PC-9 (cell line): Measurements from ENCODE around the gene ZNF423. TPM values are rescaled to one million over a fixed set of nuclear protein-coding genes. Genes with fewer than 3 reads are reported as not detected.

Experiments used
- BruUV-seq: library from RNA; stranded (reverse); fragments of 400-500 nt; replicated peaks from 2 replicates; lab custom pipeline; 2021; lab: Mats Ljungman, UMichigan
- CTCF ChIA-PET: fragments of 300-600 bp; sonication (Branson Sonifier 250); formaldehyde crosslinking; loops from one replicate; lab custom pipeline; 2022; ENCODE audit warnings: antibody characterized with exemption; lab: Charles Lee
- POLR2A ChIA-PET: fragments of 300-600 bp; sonication (Branson Sonifier 250); formaldehyde crosslinking; loops from one replicate; lab custom pipeline; 2022; ENCODE audit warnings: antibody characterized with exemption; ENCODE audit not compliant: unreplicated experiment; lab: Charles Lee
- DNase-seq, 2 experiments: peaks; one replicate each; pipeline versions ENCODE4 v3.0.0 to v3.0.0-alpha.2; 2015 to 2022; ENCODE audit warnings: mixed read lengths in 1 of 2
- H2AFZ ChIP-seq: fragments of 200-600 bp; sonication (generic); 2 replicates; pipeline ENCODE4 v1.8.1; 2017; ENCODE audit warnings: antibody characterized with exemption
- H3F3A ChIP-seq: fragments of 200-600 bp; sonication (generic); 2 replicates; pipeline ENCODE4 v1.8.1; 2017; ENCODE audit warnings: antibody characterized with exemption, mild to moderate bottlenecking, low read depth; ENCODE audit not compliant: insufficient read depth
- H3K27ac ChIP-seq: fragments of 200-600 bp; sonication (generic); 2 replicates; pipeline ENCODE4 v1.6.1; 2016; ENCODE audit warnings: mixed run types
- H3K27me3 ChIP-seq: fragments of 200-600 bp; sonication (generic); 2 replicates; pipeline ENCODE4 v1.6.1; 2016; ENCODE audit warnings: low read depth, mixed run types; ENCODE audit not compliant: insufficient read depth
- H3K36me3 ChIP-seq: fragments of 200-600 bp; sonication (generic); 2 replicates; pipeline ENCODE4 v1.6.1; 2016; ENCODE audit warnings: low read depth, mixed run types
- H3K4me1 ChIP-seq: fragments of 200-600 bp; sonication (generic); replicated peaks from 2 replicates; pipeline ENCODE4 v1.6.1; 2016; ENCODE audit warnings: mixed run types; ENCODE audit not compliant: insufficient read depth
- H3K4me2 ChIP-seq: fragments of 200-600 bp; sonication (generic); 2 replicates; pipeline ENCODE4 v1.6.1; 2017; ENCODE audit warnings: mixed run types
- H3K4me3 ChIP-seq: fragments of 200-600 bp; sonication (generic); 2 replicates; pipeline ENCODE4 v1.6.1; 2016; ENCODE audit warnings: mixed run types
- H3K79me2 ChIP-seq: fragments of 200-600 bp; sonication (generic); 2 replicates; pipeline ENCODE4 v1.6.1; 2017; ENCODE audit warnings: low read depth, mixed run types
- H3K9me2 ChIP-seq: fragments of 200-600 bp; sonication (generic); 2 replicates; pipeline ENCODE4 v1.8.1; 2017; ENCODE audit warnings: mild to moderate bottlenecking; ENCODE audit not compliant: insufficient read depth
- H3K9me3 ChIP-seq: fragments of 200-600 bp; sonication (generic); 2 replicates; pipeline ENCODE4 v1.8.1; 2016; ENCODE audit warnings: low read depth; ENCODE audit not compliant: insufficient read depth
- H4K20me1 ChIP-seq: fragments of 200-600 bp; sonication (generic); 2 replicates; pipeline ENCODE4 v1.8.1; 2017; ENCODE audit not compliant: insufficient read depth
- EZH2 ChIP-seq: fragments of 200-600 bp; sonication (generic); IDR thresholded peaks from 2 replicates; pipeline ENCODE4 v1.8.0; 2017; ENCODE audit warnings: antibody characterized with exemption, low read depth
- intact Hi-C: fragments of 100-400 bp; cut with micrococcal nuclease; formaldehyde crosslinking; loops from one replicate; pipeline ENCODE4 v1.10.0; 2022; ENCODE audit not compliant: unreplicated experiment
- total RNA-seq: library from RNA; stranded (reverse); gene quantifications from 2 replicates; pipeline ENCODE4 v1.2.3, GENCODE V29; 2021
- TF ChIP-seq, protein P1 (sequence below): fragments of 200-600 bp; sonication (generic); conservative IDR thresholded peaks from 2 replicates; pipeline ENCODE4 v1.6.1; 2017; ENCODE audit warnings: mixed run types, antibody characterized with exemption, mild to moderate bottlenecking, moderate library complexity

Gene ZNF423
- total RNA-seq, 1 experiment from 2014 or later = not detected

DNA sequence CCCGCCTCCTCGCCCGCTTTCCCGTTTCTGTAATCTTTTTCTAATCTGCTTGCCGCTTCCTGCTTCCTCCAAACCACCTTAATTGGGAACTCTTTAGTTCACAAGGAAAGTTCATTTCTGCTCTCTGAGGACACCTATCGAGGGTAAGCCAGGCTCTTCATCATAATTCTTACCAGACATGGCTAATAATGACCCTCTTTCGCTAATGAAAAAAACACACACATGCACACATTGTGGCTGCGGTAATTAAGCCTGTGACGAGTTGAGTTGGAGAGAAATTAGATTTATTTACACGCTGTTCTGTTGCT, 100.6 kb downstream of the ZNF423 start:
- H3K27ac ChIP-seq = no peak overlapping the region
- H3K36me3 ChIP-seq = no peaks in the 10 kb centered on the region
- no peak for DNase-seq
- H3K4me3 ChIP-seq = no peak overlapping the region
- H3K9me2 ChIP-seq = no peaks in the 10 kb centered on the region
- peaks cover 92% of the 10 kb centered on the region for H3K27me3 ChIP-seq
- H3K4me2 ChIP-seq = no peak overlapping the region
- intact Hi-C loops = no loop called here
- H3K4me1 ChIP-seq = no peaks in the 10 kb centered on the region
- no peaks in the 10 kb centered on the region for H3F3A ChIP-seq
- TF ChIP-seq EZH2 = no peak
- TF ChIP-seq, protein P1, sequence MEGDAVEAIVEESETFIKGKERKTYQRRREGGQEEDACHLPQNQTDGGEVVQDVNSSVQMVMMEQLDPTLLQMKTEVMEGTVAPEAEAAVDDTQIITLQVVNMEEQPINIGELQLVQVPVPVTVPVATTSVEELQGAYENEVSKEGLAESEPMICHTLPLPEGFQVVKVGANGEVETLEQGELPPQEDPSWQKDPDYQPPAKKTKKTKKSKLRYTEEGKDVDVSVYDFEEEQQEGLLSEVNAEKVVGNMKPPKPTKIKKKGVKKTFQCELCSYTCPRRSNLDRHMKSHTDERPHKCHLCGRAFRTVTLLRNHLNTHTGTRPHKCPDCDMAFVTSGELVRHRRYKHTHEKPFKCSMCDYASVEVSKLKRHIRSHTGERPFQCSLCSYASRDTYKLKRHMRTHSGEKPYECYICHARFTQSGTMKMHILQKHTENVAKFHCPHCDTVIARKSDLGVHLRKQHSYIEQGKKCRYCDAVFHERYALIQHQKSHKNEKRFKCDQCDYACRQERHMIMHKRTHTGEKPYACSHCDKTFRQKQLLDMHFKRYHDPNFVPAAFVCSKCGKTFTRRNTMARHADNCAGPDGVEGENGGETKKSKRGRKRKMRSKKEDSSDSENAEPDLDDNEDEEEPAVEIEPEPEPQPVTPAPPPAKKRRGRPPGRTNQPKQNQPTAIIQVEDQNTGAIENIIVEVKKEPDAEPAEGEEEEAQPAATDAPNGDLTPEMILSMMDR = no peak
- POLR2A ChIA-PET = no interaction called here
- H2AFZ ChIP-seq = no peak overlapping the region
- CTCF ChIA-PET = no interaction called here
- H4K20me1 ChIP-seq = no peaks in the 10 kb centered on the region
- H3K79me2 ChIP-seq = no peaks in the 10 kb centered on the region
- no TSS peak for BruUV-seq
- no peaks in the 10 kb centered on the region for H3K9me3 ChIP-seq

DNA sequence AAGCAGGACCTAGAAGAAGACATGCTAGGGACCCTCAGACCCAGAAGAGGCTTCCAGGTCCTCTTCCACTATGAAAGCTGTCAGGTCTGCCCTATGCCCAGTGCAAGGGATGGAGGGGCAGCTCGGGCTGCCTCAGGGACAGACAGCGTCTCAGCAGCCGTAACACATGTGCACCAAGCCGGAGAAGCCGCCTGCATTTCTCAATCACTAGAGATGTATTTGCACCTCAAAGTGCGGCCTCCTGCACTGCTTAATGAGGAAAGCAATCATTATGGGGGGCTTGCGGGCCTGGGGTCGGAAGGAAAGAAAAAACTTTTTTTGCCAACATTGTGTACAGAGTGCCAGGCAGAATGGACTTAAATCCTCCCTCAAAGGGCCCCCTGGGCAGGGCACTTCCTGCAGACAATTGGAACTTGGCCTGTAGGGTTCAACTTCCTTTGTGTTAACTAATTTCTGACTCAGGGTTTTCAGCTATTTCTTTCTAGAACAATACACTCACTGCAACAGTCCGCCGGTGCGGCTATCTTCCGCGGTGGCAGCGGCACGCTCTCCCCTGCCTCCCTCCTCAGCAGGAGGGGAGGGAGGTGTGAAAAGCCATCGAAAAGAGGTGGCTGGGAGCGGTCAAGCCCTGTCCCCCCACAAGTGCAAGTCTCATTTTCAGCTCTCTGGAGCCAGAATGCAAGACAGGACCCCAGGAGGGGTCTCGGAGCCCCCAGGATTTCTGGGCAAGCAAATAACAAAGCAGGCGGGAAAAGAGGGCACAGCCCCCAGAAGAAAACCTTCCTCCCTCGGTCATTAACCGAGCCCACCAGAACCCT, 101.2 kb downstream of the ZNF423 start:
- Histone ChIP-seq H3K36me3 (no peaks in the 10 kb centered on the region), H3K9me3 (no peaks in the 10 kb centered on the region), H2AFZ (no peak overlapping the region), H3K9me2 (no peaks in the 10 kb centered on the region), H3F3A (no peaks in the 10 kb centered on the region), H3K27ac (no peak overlapping the region), H3K4me1 (no peaks in the 10 kb centered on the region), H3K4me2 (no peak overlapping the region), H3K4me3 (no peak overlapping the region), H4K20me1 (no peaks in the 10 kb centered on the region), H3K79me2 (no peaks in the 10 kb centered on the region), H3K27me3 (peaks cover 97% of the 10 kb centered on the region)
- POLR2A ChIA-PET = no interaction called here
- TF ChIP-seq, protein P1 = no peak
- TF ChIP-seq EZH2 = no peak
- no TSS peak for BruUV-seq
- CTCF ChIA-PET = no interaction called here
- no peak for DNase-seq
- intact Hi-C loops = no loop called here

DNA sequence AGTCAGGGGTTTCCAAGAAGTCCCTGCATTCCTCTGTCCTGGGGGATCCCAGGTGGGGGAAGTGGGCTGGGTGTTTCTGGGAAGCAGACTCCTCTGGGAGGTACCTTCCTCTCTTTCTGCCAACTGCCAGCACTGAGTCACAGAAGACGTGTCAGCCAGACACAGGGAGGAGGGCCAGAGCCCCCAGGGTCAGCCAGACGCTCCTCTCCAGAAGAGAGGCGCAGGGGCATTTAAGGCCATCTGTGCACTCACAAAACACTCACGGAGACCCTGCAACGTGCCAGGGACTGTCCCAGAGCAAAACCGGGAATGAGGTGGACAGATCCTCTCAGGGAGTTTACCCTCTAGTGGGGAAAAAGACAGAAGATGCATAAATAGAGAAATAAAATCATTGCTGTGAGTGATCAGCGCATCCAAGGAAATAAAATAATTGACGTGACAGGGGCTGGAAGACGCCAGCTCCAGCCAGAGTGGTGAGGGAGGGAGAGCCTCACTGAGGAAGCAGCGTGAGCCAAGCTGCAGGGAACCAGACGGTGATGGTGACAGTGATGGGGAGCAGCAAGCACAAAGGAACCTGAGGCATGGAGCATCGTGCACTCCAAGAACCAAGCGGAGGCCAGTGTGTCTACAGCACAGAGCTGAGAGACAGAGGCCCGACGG, 105.4 kb downstream of the ZNF423 start:
- Histone ChIP-seq H3K4me3 (no peak overlapping the region), H3K27me3 (peaks cover 99% of the 10 kb centered on the region), H3K79me2 (no peaks in the 10 kb centered on the region), H3K9me3 (no peaks in the 10 kb centered on the region), H3K9me2 (no peaks in the 10 kb centered on the region), H3K4me2 (no peak overlapping the region), H2AFZ (no peak overlapping the region), H3F3A (no peaks in the 10 kb centered on the region), H3K36me3 (no peaks in the 10 kb centered on the region), H3K27ac (no peak overlapping the region), H4K20me1 (no peaks in the 10 kb centered on the region), H3K4me1 (no peaks in the 10 kb centered on the region)
- CTCF ChIA-PET = no interaction called here
- no TSS peak for BruUV-seq
- intact Hi-C loops = no loop called here
- no peak for DNase-seq
- TF ChIP-seq, protein P1 = no peak
- TF ChIP-seq EZH2 = no peak
- POLR2A ChIA-PET = no interaction called here
